UCSD-AML1 (cell line): ENCODE measurements around the gene GFI1B.
"Not testable (repeated sequence)": the region's sequence is repeated elsewhere in the genome, so short reads cannot be mapped to it uniquely, and the experiment has no call there.

ENCODE experiments used
- DNase-seq: peaks from one replicate; lab custom pipeline; 2025; ENCODE audit not compliant: unreplicated experiment; lab: John Stamatoyannopoulos, UW

Gene GFI1B

GRCh38 chr9:132990781-132991180, 12.3 kb downstream of the GFI1B start:
- DNase-seq: no peak

- peak; percentile 65 for DNase-seq
These were observed 13.1 kb downstream of the GFI1B start for GRCh38 chr9:132991351-132992300.

DNA sequence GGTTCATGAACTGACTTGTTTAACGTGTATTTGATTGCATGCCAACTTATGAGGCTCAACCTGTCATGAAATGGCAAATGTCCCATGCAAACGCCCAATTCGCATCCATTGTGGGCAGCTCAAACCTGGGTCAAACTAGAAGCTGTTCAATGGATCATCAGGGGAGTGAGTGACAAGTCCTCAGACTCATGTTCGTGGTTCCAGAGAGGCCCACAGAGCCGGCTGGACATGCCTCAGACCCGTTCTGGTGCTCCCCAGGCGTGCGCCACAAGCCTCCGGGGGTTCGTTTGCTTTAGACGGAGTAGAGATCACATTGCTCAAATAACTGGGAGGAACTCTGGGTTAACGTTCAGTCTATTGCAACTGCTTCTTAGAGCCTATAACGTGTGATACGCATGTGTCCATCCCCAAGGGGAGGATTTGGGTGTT, 15.0 kb downstream of the GFI1B start:
- DNase-seq: no peak

- DNase-seq: peak; percentile 81
These were observed 16.1 kb downstream of the GFI1B start for GRCh38 chr9:132994410-132995120.

DNA sequence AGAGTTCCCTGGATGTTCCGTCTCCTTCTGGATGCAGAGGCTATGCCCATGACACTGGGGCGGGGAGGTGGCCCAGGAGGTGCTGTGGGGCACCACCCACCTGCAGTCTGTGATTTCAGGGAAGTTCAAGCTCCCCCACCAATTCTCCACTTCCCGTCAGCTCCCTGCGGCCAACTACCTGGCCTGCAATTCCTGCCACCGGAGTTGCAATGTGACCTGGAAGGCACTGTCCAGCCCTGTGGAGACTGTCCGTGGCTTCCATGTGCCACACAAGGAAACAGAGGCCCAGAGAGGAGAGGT, 16.6 kb downstream of the GFI1B start:
- DNase-seq: no peak

GRCh38 chr9:132995879-132996278, 17.4 kb downstream of the GFI1B start:
- DNase-seq: no peak

DNA sequence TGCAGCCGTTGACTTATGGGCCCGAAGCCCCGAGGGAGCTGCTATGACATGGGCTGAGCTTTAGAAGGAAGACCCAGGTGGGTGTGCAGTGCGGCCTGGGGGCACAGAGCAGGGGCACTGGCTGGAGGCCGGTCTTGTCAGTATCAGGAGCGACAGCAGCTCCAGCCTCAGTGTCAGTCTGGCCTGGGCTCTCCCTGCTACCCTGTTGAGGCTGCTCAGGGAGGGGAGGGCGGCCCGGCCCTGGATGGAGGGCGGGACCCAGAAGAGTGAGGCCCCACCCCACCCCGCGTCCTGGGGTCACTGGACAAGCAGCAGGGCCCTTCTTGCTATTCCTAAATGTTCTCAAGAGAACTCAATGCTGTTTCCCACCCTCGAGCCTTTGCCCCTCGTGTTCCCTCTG, 18.0 kb downstream of the GFI1B start:
- no peak for DNase-seq

DNA sequence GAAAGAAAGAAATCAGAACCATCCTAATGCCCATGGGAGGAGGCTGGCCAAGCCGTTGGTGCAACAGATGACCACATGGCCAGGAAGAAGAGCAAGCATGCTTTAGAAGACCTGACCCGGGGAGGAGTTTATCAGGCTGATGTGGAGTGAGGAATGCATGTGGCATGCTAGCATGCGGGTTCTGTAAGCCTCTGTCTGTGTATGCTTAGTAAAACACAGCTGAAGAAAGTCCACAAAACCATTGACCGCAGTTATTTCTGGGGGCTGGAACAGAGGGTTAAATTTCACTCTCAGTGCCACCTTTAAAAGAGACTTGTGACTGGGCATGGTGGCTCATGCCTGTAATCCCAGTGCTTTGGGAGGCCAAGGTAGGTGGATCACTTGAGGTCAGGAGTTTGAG, 19.1 kb downstream of the GFI1B start:
- no peak for DNase-seq

DNA sequence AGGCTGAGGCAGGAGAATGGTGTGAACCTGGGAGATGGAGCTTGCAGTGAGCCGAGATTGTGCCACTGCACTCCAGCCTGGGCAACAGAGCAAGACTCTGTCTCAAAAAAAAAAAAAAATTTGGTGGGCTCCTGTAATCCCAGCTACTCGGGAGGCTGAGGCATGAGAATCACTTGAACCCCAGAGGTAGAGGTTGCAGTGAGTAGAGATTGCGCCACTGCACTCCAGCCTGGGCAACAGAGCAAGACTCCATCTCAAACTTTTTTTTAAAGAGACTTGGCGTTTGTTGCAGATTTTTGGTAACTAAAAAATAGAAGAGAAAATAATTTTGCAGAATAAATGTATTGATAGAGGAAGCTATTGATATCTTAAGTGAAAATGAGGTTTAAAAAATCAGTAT, 19.7 kb downstream of the GFI1B start:
- DNase-seq: not testable (repeated sequence)

DNA sequence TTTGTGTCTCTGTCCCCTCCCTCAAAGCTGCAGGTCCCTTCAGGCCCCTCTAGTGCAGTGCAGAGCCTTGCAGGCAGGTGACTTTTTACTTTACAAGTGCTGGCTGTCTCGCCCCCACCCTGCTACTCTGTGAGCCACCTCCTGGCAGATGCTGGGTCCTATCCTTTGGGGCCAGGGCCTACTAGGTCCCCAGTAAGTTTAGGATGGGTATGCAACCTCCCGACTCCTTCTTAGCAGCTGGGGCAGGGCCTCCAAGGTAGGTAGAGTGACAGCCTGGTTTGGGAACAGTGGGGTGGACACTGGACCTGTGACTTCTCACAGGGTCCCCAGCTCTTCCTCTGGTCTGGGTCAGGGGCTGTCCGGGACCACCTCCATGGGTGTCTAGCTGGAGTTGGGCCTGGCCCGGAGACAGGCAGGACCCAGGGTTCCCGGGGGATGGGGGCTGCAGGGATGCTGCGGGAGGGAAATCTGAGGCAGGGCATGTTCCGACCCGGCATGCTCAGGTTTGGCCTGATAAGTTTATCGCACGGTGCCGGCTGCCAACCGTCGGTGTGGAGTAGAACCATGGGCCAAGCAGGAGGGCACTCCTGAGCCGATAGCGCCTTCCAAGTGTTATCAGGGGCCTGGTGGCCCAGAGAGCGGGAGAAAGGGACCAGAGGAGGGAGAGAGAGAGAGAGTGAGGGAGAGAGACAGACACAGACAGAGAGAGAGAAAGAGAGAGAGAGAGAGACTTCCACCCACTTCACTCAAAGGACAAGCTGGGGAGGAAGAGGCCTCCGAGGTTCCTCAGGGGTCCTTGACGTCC, 20.5 kb downstream of the GFI1B start:
- DNase-seq: no peak

- DNase-seq: no peak
These were observed 23.9 kb downstream of the GFI1B start for GRCh38 chr9:133002147-133003070.

GRCh38 chr9:133003071-133003461, 24.6 kb downstream of the GFI1B start:
- DNase-seq: peak; percentile 94

- no peak for DNase-seq
These were observed 25.2 kb downstream of the GFI1B start for GRCh38 chr9:133003671-133004090.

GRCh38 chr9:133004091-133004998, 25.9 kb downstream of the GFI1B start:
- DNase-seq: peak; percentile 89

GRCh38 chr9:133004999-133005760, 26.7 kb downstream of the GFI1B start:
- no peak for DNase-seq

- DNase-seq: no peak
These were observed 27.5 kb downstream of the GFI1B start for GRCh38 chr9:133005957-133006356.

GRCh38 chr9:133006731-133007352, 28.3 kb downstream of the GFI1B start:
- no peak for DNase-seq

DNA sequence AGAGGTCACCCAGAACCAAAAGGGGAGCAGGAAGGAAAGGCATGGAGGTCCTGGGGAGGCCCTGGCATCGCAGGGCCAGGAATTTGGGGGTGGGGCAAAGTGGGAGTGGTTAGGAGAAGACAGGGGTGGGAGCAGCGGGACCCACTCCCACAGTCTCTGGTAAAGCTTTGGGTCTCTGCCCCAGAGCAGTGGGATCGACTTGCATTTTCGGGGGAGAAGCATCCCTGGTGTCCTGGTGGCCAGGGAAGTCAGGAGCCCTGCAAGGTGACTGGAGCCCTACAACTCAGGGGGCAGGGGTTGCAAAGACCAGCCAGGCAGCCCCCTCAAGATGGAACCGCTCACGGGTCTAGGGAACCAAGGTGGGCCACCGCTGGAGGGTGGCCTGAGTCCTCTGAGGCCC, 29.9 kb downstream of the GFI1B start:
- no peak for DNase-seq
